HG03108 (cell line): ENCODE results near the gene IFNE.
"Not testable (repeated sequence)": the region's sequence is repeated elsewhere in the genome, so short reads cannot be mapped to it uniquely, and the experiment has no call there.

Experiments used
- ATAC-seq: cut with Tn5 transposase; IDR thresholded peaks from one replicate; pipeline ENCODE4 v1.9.1; 2021; ENCODE audit warnings: moderate library complexity; ENCODE audit not compliant: unreplicated experiment

IFNE gene

DNA sequence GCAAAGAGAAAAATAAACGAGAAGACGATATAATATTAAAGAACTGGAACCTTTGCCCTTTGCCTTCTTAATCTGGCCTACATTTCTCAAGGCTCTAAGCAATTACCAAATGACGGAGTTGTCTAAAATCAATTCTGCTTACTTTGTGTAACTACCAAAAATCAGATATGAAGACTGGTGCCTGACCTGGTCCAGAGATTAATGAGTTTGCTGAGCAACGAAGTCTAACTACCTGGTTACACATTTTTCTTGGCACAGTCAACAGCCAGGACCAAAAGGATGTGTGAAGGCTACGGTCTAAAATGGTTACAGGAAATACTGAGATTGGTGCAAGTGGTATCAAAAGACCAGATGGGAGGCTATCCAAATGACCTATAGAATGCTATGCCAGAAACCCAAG is 17.8 kb upstream of the IFNE start:
- no peak for ATAC-seq

GRCh38 chr9:21491756-21492155 is 9.6 kb upstream of the IFNE start:
- no peak for ATAC-seq

DNA sequence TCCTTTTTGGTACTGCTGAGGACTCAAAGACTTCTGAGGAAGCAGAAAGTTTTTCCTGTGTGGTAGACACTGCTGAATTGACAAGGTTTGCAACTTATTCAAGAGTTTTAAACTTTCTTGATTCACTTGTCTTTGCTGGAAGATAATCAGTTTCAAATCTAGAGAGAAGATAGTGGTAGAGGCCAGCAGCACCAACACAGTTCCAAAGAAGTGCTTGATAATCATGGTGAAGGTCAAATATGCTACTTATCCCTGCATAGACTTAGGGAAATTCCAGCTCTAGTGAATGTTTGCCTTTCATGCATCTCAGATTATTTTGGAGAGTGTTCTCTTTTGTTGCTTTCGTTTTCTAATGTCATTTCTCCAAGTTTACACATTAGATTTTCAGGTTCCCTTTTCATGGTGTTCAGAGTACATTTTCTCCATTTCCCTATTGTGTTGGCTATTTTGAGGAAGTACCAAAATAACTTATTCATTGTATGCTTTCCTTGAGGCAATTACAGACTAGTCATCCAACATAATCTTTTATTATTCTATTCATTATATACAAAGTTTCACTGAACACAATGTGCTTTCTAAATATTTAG is 550 bp downstream of the IFNE start:
- ATAC-seq, result no peak

DNA sequence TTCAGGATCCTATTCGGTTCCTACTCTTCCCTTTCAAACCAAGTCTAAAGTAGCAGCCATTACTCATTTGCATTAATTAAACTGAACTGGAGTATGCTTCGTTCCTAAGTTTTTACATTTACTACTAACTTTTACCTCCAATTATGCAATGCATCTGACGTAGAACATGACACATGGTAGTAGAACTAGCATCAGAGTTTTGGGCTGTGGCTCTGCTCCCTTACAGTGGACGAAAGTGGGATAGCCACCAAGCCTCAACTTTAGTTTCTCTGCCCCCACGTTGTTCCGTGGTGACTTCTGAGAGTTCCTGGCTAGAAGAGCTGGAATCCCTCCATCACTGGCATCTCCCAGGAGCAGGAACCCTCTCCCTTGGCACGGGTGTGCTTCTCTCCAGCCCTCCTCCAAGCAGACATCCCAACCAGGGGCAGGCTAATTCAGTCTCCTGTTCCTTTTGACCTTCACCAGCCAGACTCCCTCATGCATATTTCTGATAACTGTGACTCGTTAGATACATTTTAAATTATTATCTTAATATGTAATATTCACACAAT is 2.9 kb downstream of the IFNE start:
- ATAC-seq, result no peak

GRCh38 chr9:21477466-21477865 is 4.6 kb downstream of the IFNE start:
- ATAC-seq, result no peak

DNA sequence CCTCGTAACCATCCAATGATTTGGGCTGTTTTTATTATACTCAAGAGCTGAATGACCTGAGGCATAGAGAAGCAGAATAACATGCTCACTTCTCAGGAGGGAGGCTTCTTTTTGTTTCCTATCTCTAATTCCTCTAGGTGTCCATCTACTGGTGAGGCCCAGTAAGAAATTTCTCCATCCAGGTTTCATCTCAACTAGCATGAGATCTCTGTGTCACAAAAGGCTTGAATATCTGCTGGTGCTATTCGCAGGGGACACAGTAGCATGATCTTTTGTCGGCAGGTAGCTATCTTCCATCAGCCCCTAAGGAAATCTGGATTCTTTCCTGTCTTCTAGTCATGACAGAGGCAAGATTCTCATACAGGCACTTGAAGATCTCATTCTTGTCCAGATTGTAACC is 8.9 kb downstream of the IFNE start:
- ATAC-seq, result no peak

DNA sequence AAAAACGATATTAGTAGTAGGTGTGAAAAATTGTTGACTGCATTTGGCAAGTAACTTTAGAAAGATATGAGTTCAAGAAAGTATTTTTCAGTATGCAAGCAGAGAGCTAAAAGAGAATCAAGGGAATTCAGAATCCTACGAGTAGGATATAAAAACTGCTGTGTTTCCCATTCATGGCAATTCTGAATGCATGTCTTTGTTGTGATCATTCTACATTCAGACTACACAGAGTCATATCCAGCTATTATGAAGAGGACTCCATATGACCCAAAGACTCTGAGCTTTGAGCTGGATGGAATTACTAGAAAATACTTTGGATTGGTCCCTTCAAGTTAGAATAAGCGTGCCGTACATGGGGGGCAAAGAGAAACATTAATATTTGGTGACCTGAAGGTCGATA is 12.0 kb downstream of the IFNE start:
- ATAC-seq, result no peak

- ATAC-seq, result no peak
Measured at GRCh38 chr9:21465859-21466518, 16.1 kb downstream of the IFNE start.

DNA sequence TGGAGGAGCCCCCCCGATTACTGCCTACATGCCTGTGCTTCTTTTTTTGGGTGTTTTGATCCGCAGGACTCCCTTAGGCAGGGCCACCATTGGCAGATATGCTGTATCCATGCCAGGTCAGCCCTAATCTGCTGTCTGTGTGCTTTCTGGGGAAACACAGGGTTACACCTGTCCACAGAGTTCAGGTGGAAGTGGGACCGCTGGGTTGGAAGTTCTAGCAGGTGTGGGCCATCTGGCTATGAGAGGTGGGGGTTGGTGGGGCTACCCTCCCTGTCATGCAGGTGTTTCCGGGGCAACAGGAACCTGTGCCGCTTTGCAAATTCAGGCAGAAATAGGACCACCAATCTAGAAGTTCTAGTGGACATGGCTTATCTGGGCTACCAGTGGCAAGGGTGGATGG is 17.0 kb downstream of the IFNE start:
- ATAC-seq, result no peak

GRCh38 chr9:21461377-21461776 is 20.7 kb downstream of the IFNE start:
- ATAC-seq, result no peak

DNA sequence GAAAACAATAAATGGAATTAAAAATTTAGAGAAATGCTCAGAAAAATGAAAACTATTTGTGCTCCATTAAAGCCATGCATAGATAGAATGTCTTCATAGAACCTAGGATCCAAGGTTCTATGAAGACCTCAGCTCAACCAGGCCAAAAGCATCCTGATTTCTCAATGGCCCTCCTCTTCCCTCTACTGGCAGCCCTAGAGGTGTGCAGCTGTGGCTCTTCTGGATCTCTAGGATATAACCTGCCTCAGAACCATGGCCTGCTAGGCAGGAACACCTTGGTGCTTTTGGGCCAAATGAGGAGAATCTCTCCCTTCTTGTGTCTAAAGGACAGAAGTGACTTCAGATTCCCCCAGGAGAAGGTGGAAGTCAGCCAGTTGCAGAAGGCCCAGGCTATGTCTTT is 26.8 kb downstream of the IFNE start:
- ATAC-seq, result peak; percentile 61

DNA sequence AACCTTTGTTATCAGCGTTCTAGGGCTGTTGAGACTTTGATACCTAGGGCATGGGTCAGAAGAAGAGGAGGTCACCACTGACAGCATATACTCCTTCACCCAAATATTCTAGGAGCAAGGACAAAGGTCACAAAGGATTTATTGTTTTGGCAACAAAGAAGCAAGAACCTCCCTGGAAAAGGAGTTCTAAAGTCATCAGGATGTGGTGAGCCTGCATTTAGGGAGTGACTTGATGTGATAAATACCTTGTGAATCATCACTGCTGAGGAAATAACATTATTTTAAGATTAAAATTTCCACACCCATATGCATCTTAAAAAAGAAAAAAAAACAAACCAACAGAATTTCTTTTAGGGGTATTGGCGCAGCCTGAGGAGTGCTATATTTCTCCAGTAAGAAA is 28.0 kb downstream of the IFNE start:
- ATAC-seq, result no peak

DNA sequence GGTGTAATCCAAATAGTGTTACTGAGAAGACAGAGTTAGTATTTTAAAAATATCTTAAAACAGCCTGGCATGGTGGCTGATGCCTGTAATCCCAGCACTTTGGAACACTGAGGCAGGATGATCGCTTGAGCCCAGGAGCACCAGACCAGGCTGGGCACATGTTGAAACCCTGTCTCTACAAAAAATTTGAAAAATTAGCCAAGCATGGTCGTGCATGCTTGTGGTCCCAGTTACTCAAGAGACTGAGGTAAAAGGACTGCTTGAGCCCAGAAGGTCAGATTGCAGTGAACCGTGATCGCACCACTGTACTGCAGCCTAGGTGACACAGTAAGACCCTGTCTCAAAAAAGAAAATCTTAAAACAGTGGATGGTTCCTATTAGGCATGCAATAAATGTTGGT is 29.4 kb downstream of the IFNE start:
- ATAC-seq, result no peak

- ATAC-seq, result no peak
Measured at GRCh38 chr9:21450733-21451394, 31.2 kb downstream of the IFNE start.

DNA sequence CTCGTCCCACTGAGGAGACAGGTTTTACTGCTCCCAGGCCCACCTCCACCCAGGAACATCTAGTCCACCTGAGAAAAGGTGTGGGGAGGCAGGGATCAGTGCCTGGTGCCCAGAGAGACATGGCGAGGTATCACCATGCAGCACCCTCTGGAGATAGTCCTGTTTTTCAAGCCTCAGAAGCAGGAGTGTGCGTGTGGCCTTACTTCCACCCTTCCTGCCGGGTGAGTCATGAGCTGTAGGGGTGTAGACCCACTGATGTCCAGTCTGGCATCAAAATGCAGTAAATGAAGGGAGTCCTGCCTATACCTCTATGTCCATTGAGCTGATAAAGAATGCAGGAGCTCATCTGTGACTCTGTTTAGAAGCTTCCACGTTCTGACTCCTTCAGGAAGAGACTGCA is 32.8 kb downstream of the IFNE start:
- not testable (repeated sequence) for ATAC-seq

- ATAC-seq, result peak; percentile 91
Measured at GRCh38 chr9:21443849-21444625, 38.1 kb downstream of the IFNE start.

DNA sequence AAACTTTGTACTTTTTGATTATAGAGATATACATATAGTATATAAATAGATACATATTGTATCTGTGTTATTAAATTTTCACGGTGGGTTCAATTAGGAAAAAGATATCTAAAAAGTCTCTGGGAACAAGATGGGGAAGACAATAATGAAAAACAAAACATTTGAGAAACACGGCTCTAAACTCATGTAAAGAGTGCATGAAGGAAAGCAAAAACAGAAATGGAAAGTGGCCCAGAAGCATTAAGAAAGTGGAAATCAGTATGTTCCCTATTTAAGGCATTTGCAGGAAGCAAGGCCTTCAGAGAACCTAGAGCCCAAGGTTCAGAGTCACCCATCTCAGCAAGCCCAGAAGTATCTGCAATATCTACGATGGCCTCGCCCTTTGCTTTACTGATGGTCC is 42.0 kb downstream of the IFNE start, which contains the start of gene IFNA1:
Gene IFNA1, plus strand, starts transcription at position 301 of the 400 bp plus-strand sequence. Its CDS starts 69 bp downstream, at position 370.
- no peak for ATAC-seq

DNA sequence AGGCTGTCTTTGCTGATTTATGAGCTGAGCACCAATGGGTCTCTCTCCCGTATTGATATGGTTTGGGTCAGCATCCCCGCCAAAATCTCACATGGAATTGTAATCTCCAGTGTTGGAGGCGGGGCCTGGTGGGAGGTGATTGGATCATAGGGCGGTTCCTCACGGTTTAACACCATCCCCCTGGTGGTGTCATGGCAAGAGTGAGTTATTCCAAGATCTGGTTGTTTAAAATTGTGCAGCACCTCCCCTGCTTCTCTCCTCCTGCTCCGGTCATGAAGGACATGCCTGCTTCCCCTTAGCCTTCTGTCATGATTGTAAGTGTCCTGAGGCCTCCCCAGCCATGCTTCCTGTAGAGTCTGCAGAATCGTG is 47.1 kb downstream of the IFNE start:
- ATAC-seq, result not testable (repeated sequence)

DNA sequence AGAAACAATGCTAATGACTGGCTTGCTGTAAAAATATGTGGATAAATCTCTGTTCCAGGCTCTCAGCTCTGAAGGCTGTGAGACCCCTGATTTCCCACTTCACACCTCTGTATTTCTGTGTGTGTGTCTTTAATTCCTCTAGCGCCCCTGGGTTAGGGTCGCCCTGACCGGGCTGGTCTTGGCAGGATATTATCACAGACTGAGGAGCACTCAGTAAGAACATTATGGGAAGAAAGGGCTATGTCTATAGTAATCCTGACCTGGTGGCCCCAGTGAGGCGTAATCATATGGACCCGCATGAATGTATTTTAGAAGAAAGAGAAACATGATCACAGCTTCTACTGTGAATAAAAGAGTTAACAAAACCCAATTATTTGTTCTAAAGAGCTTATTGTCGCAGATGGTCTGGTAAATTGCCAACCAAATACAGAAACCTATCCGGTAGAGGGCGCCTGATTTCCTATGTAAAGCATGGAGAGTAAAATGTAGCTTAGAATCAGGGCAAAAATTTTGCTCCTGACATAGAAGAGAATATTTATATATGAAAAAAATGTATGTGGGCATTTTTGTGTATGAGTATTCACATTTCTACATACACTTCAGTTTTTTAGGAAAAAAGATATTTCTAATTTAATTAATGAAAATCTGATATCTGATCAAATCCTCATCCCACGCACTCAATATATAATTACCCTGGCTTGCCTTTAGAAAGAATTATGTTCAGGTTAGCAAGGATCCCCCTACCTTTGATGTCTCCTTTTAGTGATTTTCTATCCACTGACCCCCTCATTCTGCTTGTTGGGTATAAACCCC is 47.7 kb downstream of the IFNE start:
- no peak for ATAC-seq

DNA sequence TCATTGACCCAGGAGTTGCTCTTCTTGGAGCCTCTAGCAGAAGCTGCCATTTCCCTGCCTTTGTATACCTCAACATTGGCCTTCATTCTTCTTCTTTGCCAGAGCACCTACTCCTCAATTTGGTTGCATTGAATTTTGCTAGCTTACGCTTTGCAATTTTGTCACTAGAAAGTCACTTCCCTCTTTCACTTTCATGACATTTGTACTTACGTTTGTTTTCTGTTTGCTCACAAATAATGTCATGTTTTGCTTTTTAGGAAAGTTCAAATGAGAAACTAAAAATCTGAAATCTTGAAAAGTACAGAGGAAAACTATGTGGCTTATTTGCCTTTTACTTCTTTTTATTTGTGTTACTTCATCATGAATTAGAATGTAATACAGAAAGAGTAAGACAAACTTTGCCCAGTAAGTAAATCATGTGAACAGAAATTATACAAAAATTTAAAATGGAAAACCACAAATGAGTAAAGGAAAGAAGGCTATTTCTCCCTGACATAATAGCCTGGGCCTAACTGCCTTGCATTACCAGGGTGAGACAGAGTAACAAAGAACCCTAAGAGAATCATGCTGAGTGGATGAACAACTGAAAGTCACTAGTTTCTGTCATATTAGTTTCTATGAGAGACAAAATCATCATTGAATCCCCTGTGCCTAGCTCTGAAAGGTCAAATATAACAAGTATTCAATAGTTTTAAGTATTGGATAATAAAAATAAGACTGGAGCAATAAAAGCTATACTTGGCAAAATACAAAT is 49.3 kb downstream of the IFNE start:
- no peak for ATAC-seq
